Choroid plexus epithelial cell (primary cell): ENCODE results near the gene SLC11A2.
A peak's percentile ranks its signal among the peaks of the same experiment; 100 is the strongest.
"Not testable (repeated sequence)": the region's sequence is repeated elsewhere in the genome, so short reads cannot be mapped to it uniquely, and the experiment has no call there.

Experiments
- DNase-seq: peaks from one replicate; pipeline ENCODE4 v3.0.0-alpha.2; 2010; ENCODE audit warnings: low read depth
- H3K4me3 ChIP-seq: 2 replicates; pipeline ENCODE4 v1.5.1; 2011; ENCODE audit warnings: low read depth, mild to moderate bottlenecking, control low read depth, low read length, moderate library complexity
- CTCF ChIP-seq: conservative IDR thresholded peaks from 2 replicates; pipeline ENCODE4 v1.5.1; 2011; ENCODE audit warnings: low read depth, mild to moderate bottlenecking, control low read depth, inconsistent platforms, low read length, moderate library complexity

The SLC11A2 gene

GRCh38 chr12:50936821-50937530 is 89.2 kb downstream of the SLC11A2 start:
- H3K4me3 ChIP-seq, result no peak overlapping the region
- no peak for DNase-seq
- no peak for TF ChIP-seq CTCF

GRCh38 chr12:50934981-50935807 is 91.0 kb downstream of the SLC11A2 start:
- H3K4me3 ChIP-seq, result no peak overlapping the region
- DNase-seq, result peak; percentile 73

GRCh38 chr12:50934371-50934851 is 91.8 kb downstream of the SLC11A2 start:
- no peak for TF ChIP-seq CTCF
- no peak overlapping the region for H3K4me3 ChIP-seq
- peak; percentile 26 for DNase-seq

More at GRCh38 chr12:50934981-50935807, 91.0 kb downstream of the SLC11A2 start:
- TF ChIP-seq CTCF, result no peak

- DNase-seq, result peak; percentile 16
- H3K4me3 ChIP-seq, result no peak overlapping the region
- no peak for TF ChIP-seq CTCF
These were observed 92.6 kb downstream of the SLC11A2 start for GRCh38 chr12:50933459-50934124.

- no peak for TF ChIP-seq CTCF
- peak; percentile 13 for DNase-seq
- no peak overlapping the region for H3K4me3 ChIP-seq
These were observed 93.3 kb downstream of the SLC11A2 start for GRCh38 chr12:50932787-50933280.

- not testable (repeated sequence) for H3K4me3 ChIP-seq, DNase-seq
These were observed 95.7 kb downstream of the SLC11A2 start for GRCh38 chr12:50930477-50930876.

GRCh38 chr12:50929831-50930230 is 96.4 kb downstream of the SLC11A2 start:
- no peak for TF ChIP-seq CTCF
- H3K4me3 ChIP-seq, result no peak overlapping the region
- DNase-seq, result no peak
